ENCODE results near the gene DOCK3. TPM values are rescaled to one million over a fixed set of nuclear protein-coding genes. Genes with fewer than 3 reads are reported as not detected.

Gene DOCK3
- total RNA-seq, 2 donors from 2014 or later: 2.8 to 3.8 TPM

- intact Hi-C loops (cut with DNase I): no loop called here
- ATAC-seq: no peak
Observed at GRCh38 chr3:51311055-51311454, 636.3 kb downstream of the DOCK3 start.

GRCh38 chr3:51328206-51328605 is 653.5 kb downstream of the DOCK3 start:
- intact Hi-C loops (cut with DNase I): no loop called here
- ATAC-seq (no peak), DNase-seq (no peak)

More at GRCh38 chr3:51311055-51311454, 636.3 kb downstream of the DOCK3 start:
- DNase-seq: no peak

- DNase-seq: no peak
- intact Hi-C loops (cut with DNase I): no loop called here
- ATAC-seq: no peak
Observed at GRCh38 chr3:51330046-51330445, 655.3 kb downstream of the DOCK3 start.

GRCh38 chr3:51332156-51332555 is 657.4 kb downstream of the DOCK3 start:
- intact Hi-C loops (cut with DNase I): no loop called here
- DNase-seq: no peak
- ATAC-seq: no peak

GRCh38 chr3:51333021-51333420 is 658.3 kb downstream of the DOCK3 start:
- ATAC-seq: no peak
- intact Hi-C loops (cut with DNase I): no loop called here
- no peak for DNase-seq

GRCh38 chr3:51336261-51336660 is 661.5 kb downstream of the DOCK3 start:
- ATAC-seq (no peak), DNase-seq (no peak)
- intact Hi-C loops (cut with DNase I): no loop called here

GRCh38 chr3:51337666-51338065 is 662.9 kb downstream of the DOCK3 start:
- DNase-seq: no peak
- no peak for ATAC-seq
- intact Hi-C loops (cut with DNase I): no loop called here

- ATAC-seq (no peak), DNase-seq (no peak)
- intact Hi-C loops (cut with DNase I): no loop called here
Observed at GRCh38 chr3:51338632-51339031, 663.9 kb downstream of the DOCK3 start.

GRCh38 chr3:51340013-51340829 is 665.5 kb downstream of the DOCK3 start:
- DNase-seq: no peak
- peak; percentile 85 to 96 for ATAC-seq
- intact Hi-C loops (cut with DNase I): no loop called here

- DNase-seq (peak; percentile 42), ATAC-seq (peak; percentile 24 to 37)
- intact Hi-C loops (cut with DNase I): no loop called here
Observed at GRCh38 chr3:51340989-51341636, 666.4 kb downstream of the DOCK3 start.

GRCh38 chr3:51343918-51344687 is 669.4 kb downstream of the DOCK3 start:
- DNase-seq: no peak

GRCh38 chr3:51350751-51351150 is 676.0 kb downstream of the DOCK3 start:
- no peak for ATAC-seq
- intact Hi-C loops (cut with DNase I): no loop called here

More at GRCh38 chr3:51343918-51344687, 669.4 kb downstream of the DOCK3 start:
- ATAC-seq: peak in 1 of 2 donors; percentile 13
- intact Hi-C loops (cut with DNase I): no loop called here

GRCh38 chr3:51353131-51353530 is 678.4 kb downstream of the DOCK3 start:
- intact Hi-C loops (cut with DNase I): no loop called here
- DNase-seq (no peak), ATAC-seq (no peak)

More at GRCh38 chr3:51350751-51351150, 676.0 kb downstream of the DOCK3 start:
- DNase-seq: no peak

GRCh38 chr3:51353691-51354090 is 679.0 kb downstream of the DOCK3 start:
- intact Hi-C loops (cut with DNase I): no loop called here
- DNase-seq (no peak), ATAC-seq (no peak)

GRCh38 chr3:51354172-51354571 is 679.4 kb downstream of the DOCK3 start:
- DNase-seq (no peak), ATAC-seq (no peak)
- intact Hi-C loops (cut with DNase I): no loop called here

GRCh38 chr3:51354731-51355615 is 680.2 kb downstream of the DOCK3 start:
- ATAC-seq (no peak), DNase-seq (no peak)
- intact Hi-C loops (cut with DNase I): no loop called here

GRCh38 chr3:51355891-51356578 is 681.3 kb downstream of the DOCK3 start:
- no peak for ATAC-seq
- no peak for DNase-seq
- intact Hi-C loops (cut with DNase I): no loop called here

- no peak for DNase-seq
Observed at GRCh38 chr3:51357856-51358255, 683.1 kb downstream of the DOCK3 start.

More at GRCh38 chr3:51357856-51358255, 683.1 kb downstream of the DOCK3 start:
- no peak for ATAC-seq
- intact Hi-C loops (cut with DNase I): no loop called here

Data from left cardiac atrium (tissue), 4 donors.